Lung (tissue), 12 donors: Measurements from ENCODE around the gene SDC4. TPM values are rescaled to one million over a fixed set of nuclear protein-coding genes. Genes with fewer than 3 reads are reported as not detected.

ENCODE experiments used
- ATAC-seq: fragments of 200-7000 bp; cut with Tn5 transposase; one replicate; pipeline ENCODE4 v1.9.1; 2020; ENCODE audit warnings: moderate number of reproducible peaks; ENCODE audit not compliant: insufficient read depth, low FRiP score
- DNase-seq, 3 donors: peaks; one replicate each; pipeline ENCODE4 v3.0.0-alpha.2; 2013 to 2017
- H3K27ac ChIP-seq, 2 donors: one replicate each; pipeline ENCODE4 v1.5.1; 2013; ENCODE audit warnings: mild to moderate bottlenecking in 2 of 2, moderate library complexity in 2 of 2, control low read depth in 1 of 2, inconsistent platforms in 1 of 2, low read depth in 1 of 2, low read length in 1 of 2
- H3K27me3 ChIP-seq, 3 donors: one replicate each; pipeline ENCODE4 v1.5.1; 2013; ENCODE audit warnings: low read length in 2 of 3; ENCODE audit not compliant: control insufficient read depth in 3 of 3, insufficient read depth in 3 of 3
- H3K36me3 ChIP-seq, 4 donors: one replicate each; pipeline ENCODE4 v1.5.1; 2013; ENCODE audit warnings: low read length in 4 of 4, mild to moderate bottlenecking in 1 of 4, moderate library complexity in 1 of 4; ENCODE audit not compliant: control insufficient read depth in 4 of 4, insufficient read depth in 4 of 4
- H3K4me1 ChIP-seq, 5 donors: one replicate each; pipeline ENCODE4 v1.5.1; 2013; ENCODE audit warnings: low read length in 5 of 5, mild to moderate bottlenecking in 2 of 5, moderate library complexity in 1 of 5; ENCODE audit not compliant: control insufficient read depth in 5 of 5, insufficient read depth in 5 of 5
- H3K4me3 ChIP-seq: one replicate; pipeline ENCODE4 v1.5.1; 2013; ENCODE audit warnings: mild to moderate bottlenecking, control low read depth, moderate library complexity
- H3K9ac ChIP-seq, 2 donors: one replicate each; pipeline ENCODE4 v1.5.1; 2013; ENCODE audit warnings: low read length in 2 of 2, control low read depth in 1 of 2; ENCODE audit not compliant: insufficient read depth in 1 of 2
- H3K9me3 ChIP-seq, 4 donors: one replicate each; pipeline ENCODE4 v1.5.1; 2013; ENCODE audit warnings: low read length in 3 of 4, mild to moderate bottlenecking in 1 of 4, moderate library complexity in 1 of 4; ENCODE audit not compliant: control insufficient read depth in 4 of 4, insufficient read depth in 3 of 4
- CTCF ChIP-seq: IDR thresholded peaks from 2 replicates; pipeline ENCODE4 v1.5.1; 2012; ENCODE audit warnings: mild to moderate bottlenecking; ENCODE audit errors: control extremely low read depth, extremely low read depth
- WGBS, 2 donors: extraction: QIAGEN DNeasy Blood & Tissue Kit; methylation state at CpG; one replicate each; pipeline ENCODE4 v1.1.7; 2013; 5-methylcytosine and 5-hydroxymethylcytosine counted together
- polyA plus RNA-seq, 2 donors: library from polyadenylated mRNA; stranded (reverse); fragments of 200-250 nt; gene quantifications; one replicate each; pipeline ENCODE4 v1.2.1, GENCODE V29; 2013
- total RNA-seq, 2 donors: library from RNA; depleted of rRNA in 1 of 2; stranded (reverse); fragments of >200 nt in 1 of 2; gene quantifications; one replicate each; pipeline ENCODE4 v1.2.1, GENCODE V29; 2014 to 2021
- donor health status: control.
- donor health status: control.
- donor health status: Bipolar disorder and iron deficiency.
- donor health status: healthy.
- donor health status: DM: yes; HTN: yes; CAD: no.

Gene SDC4
- total and polyA plus RNA-seq, 4 donors: 239 to 313 (median 254) TPM

- H3K9me3 ChIP-seq: no peaks in the 10 kb centered on the region
- no peak overlapping the region for H3K9ac ChIP-seq
- H3K36me3 ChIP-seq: peaks cover 0 to 3% (median 0%) of the 10 kb centered on the region in 4 donors
- no peaks in the 10 kb centered on the region for H3K27me3 ChIP-seq
- WGBS, 2 donors: 35 to 54% methylated on average over 9 of the region's 9 CpGs
- no peak for TF ChIP-seq CTCF
- H3K27ac ChIP-seq: peak overlapping the region; percentile 84 to 89
- ATAC-seq: peak; percentile 39
- no peak overlapping the region for H3K4me3 ChIP-seq
- H3K4me1 ChIP-seq: peaks cover 0 to 40% (median 14%) of the 10 kb centered on the region in 5 donors
- DNase-seq: no peak
Observed at GRCh38 chr20:45344168-45344860, 3.9 kb downstream of the SDC4 start.

- no peak for ATAC-seq
- Histone ChIP-seq H3K27me3 (no peaks in the 10 kb centered on the region), H3K9me3 (no peaks in the 10 kb centered on the region), H3K27ac (peak overlapping the region; percentile 84 to 89), H3K9ac (no peak overlapping the region), H3K36me3 (peaks cover 0 to 6% (median 1%) of the 10 kb centered on the region in 4 donors), H3K4me1 (peaks cover 0 to 40% (median 17%) of the 10 kb centered on the region in 5 donors), H3K4me3 (no peak overlapping the region)
- WGBS, 2 donors: 56 to 82% methylated on average over 6 of the region's 6 CpGs
- peak in 2 of 3 donors; percentile 49 to 53 for DNase-seq
- no peak for TF ChIP-seq CTCF
Observed at GRCh38 chr20:45343532-45344167, 4.6 kb downstream of the SDC4 start.

- no peak overlapping the region for H3K4me3 ChIP-seq
- ATAC-seq (no peak), DNase-seq (no peak)
- 63 to 79% methylated on average over 6 of the region's 6 CpGs for WGBS, 2 donors
- H3K36me3 ChIP-seq: peaks cover 0 to 6% (median 1%) of the 10 kb centered on the region in 4 donors
- peak overlapping the region in 1 of 2 donors; percentile 47 for H3K9ac ChIP-seq
- H3K27me3 ChIP-seq: no peaks in the 10 kb centered on the region
- H3K27ac ChIP-seq: peak overlapping the region; percentile 84 to 89
- H3K4me1 ChIP-seq: peaks cover 3 to 43% (median 19%) of the 10 kb centered on the region in 5 donors
- no peak for TF ChIP-seq CTCF
- no peaks in the 10 kb centered on the region for H3K9me3 ChIP-seq
Observed at GRCh38 chr20:45342855-45343531, 5.2 kb downstream of the SDC4 start.
